HepG2 (cell line): ENCODE results near the gene TPD52L2. TPM values are rescaled to one million over a fixed set of nuclear protein-coding genes. Genes with fewer than 3 reads are reported as not detected.
A peak's percentile ranks its signal among the peaks of the same experiment; 100 is the strongest.

Experiments
- ARNT2 ChIP-seq: sonication (generic); formaldehyde crosslinking; IDR thresholded peaks from 2 replicates; pipeline ENCODE4 v1.8.0; 2022; ENCODE audit warnings: mild to moderate bottlenecking, low read depth, missing genetic modification reagents, moderate library complexity
- CBX1 ChIP-seq: IDR thresholded peaks from one replicate; pipeline ENCODE4 v1.6.1; 2016; ENCODE audit warnings: antibody characterized with exemption, low read depth
- ETS1 ChIP-seq: sonication (generic); formaldehyde crosslinking; IDR thresholded peaks from 2 replicates; pipeline ENCODE4 v1.4.0; 2020; ENCODE audit warnings: missing genetic modification reagents
- HHEX ChIP-seq: IDR thresholded peaks from 2 replicates; pipeline ENCODE4 v1.6.1; 2016; ENCODE audit warnings: control low read depth
- HNF4G ChIP-seq, 2 experiments: sonication (generic) in 1 of 2; formaldehyde crosslinking in 1 of 2; IDR thresholded peaks; 2 replicates each; pipeline versions ENCODE4 v1.4.0 to v1.6.1; 2011 to 2020; ENCODE audit warnings: borderline replicate concordance in 2 of 2, low read depth in 2 of 2, mild to moderate bottlenecking in 2 of 2, low read length in 1 of 2, missing genetic modification reagents in 1 of 2, moderate library complexity in 1 of 2
- HOXD1 ChIP-seq: sonication (generic); formaldehyde crosslinking; IDR thresholded peaks from 2 replicates; pipeline ENCODE4 v1.5.0; 2020; ENCODE audit warnings: missing genetic modification reagents
- ISL2 ChIP-seq: sonication (generic); formaldehyde crosslinking; IDR thresholded peaks from 2 replicates; pipeline ENCODE4 v1.5.0; 2020; ENCODE audit warnings: missing genetic modification reagents
- JUND ChIP-seq: sonication (generic); formaldehyde crosslinking; IDR thresholded peaks from 2 replicates; pipeline ENCODE4 v1.8.0; 2022; ENCODE audit warnings: mild to moderate bottlenecking, missing genetic modification reagents
- KAT7 ChIP-seq: IDR thresholded peaks from 2 replicates; pipeline ENCODE4 v1.6.1; 2018; ENCODE audit warnings: borderline replicate concordance, missing compliant biosample characterization
- MAZ ChIP-seq, 2 experiments: sonication (generic) in 1 of 2; formaldehyde crosslinking in 1 of 2; IDR thresholded peaks; 2 replicates each; pipeline versions ENCODE4 v1.5.0 to v1.6.1; 2012 to 2020; ENCODE audit warnings: low read depth in 2 of 2, mild to moderate bottlenecking in 2 of 2, borderline replicate concordance in 1 of 2, improper control_type of control experiment in 1 of 2, low read length in 1 of 2, missing genetic modification reagents in 1 of 2, moderate library complexity in 1 of 2
- POGK ChIP-seq: sonication (generic); formaldehyde crosslinking; conservative IDR thresholded peaks from 2 replicates; pipeline ENCODE4 v1.8.0; 2022; ENCODE audit warnings: mild to moderate bottlenecking, moderate library complexity, missing genetic modification reagents
- RFX1 ChIP-seq: fragments of 450-650 bp; IDR thresholded peaks from 2 replicates; pipeline ENCODE4 v1.6.1; 2017
- SKIL ChIP-seq: sonication (generic); formaldehyde crosslinking; IDR thresholded peaks from 2 replicates; pipeline ENCODE4 v1.8.0; 2022; ENCODE audit warnings: missing genetic modification reagents, mild to moderate bottlenecking, moderate library complexity, borderline replicate concordance
- SMARCC2 ChIP-seq: fragments of 450-650 bp; IDR thresholded peaks from 2 replicates; pipeline ENCODE4 v1.6.1; 2017; ENCODE audit warnings: antibody characterized with exemption, mild to moderate bottlenecking
- SOX6 ChIP-seq, 2 experiments: fragments of 450-650 bp in 1 of 2; sonication (generic) in 1 of 2; formaldehyde crosslinking in 1 of 2; IDR thresholded peaks; 2 replicates each; pipeline versions ENCODE4 v1.4.0 to v1.6.1; 2017 to 2020; ENCODE audit warnings: antibody characterized with exemption in 1 of 2, mild to moderate bottlenecking in 1 of 2, missing genetic modification reagents in 1 of 2
- SP5 ChIP-seq: IDR thresholded peaks from 2 replicates; pipeline ENCODE4 v1.6.1; 2016; ENCODE audit warnings: low read depth, borderline replicate concordance
- SUZ12 ChIP-seq: fragments of 150-350 bp; IDR thresholded peaks from 2 replicates; pipeline ENCODE4 v1.6.1; 2014; ENCODE audit warnings: low read depth, low read length
- TAF15 ChIP-seq: fragments of 200-400 bp; formaldehyde crosslinking; IDR thresholded peaks from one replicate; pipeline ENCODE4 v1.6.1; 2018; ENCODE audit warnings: mild to moderate bottlenecking, low read depth, low read length; ENCODE audit not compliant: poor library complexity, severe bottlenecking
- ZNF263 ChIP-seq: sonication (generic); formaldehyde crosslinking; IDR thresholded peaks from 2 replicates; pipeline ENCODE4 v1.4.0; 2020; ENCODE audit warnings: missing genetic modification reagents
- ZNF3 ChIP-seq: IDR thresholded peaks from 2 replicates; pipeline ENCODE4 v1.7.0; 2017; ENCODE audit warnings: inconsistent platforms
- ZNF317 ChIP-seq: sonication (generic); formaldehyde crosslinking; IDR thresholded peaks from 2 replicates; pipeline ENCODE4 v1.5.0; 2020; ENCODE audit warnings: mild to moderate bottlenecking, missing genetic modification reagents
- ZNF354B ChIP-seq: sonication (generic); formaldehyde crosslinking; IDR thresholded peaks from 2 replicates; pipeline ENCODE4 v1.8.0; 2022; ENCODE audit warnings: mild to moderate bottlenecking, missing genetic modification reagents
- ZNF513 ChIP-seq: sonication (generic); formaldehyde crosslinking; conservative IDR thresholded peaks from 2 replicates; pipeline ENCODE4 v1.5.0; 2020; ENCODE audit warnings: missing genetic modification reagents
- polyA plus RNA-seq, 8 experiments: library from polyadenylated mRNA; depleted of rRNA in 3 of 8; stranded (reverse) in 7 of 8; unstranded in 1 of 8; fragments of >200 nt; fragmentation: Illumina TruSeq in 4 of 8; extraction: Trizol in 4 of 8; gene quantifications; 2 replicates each; pipeline versions ENCODE4 v1.2.1 to v1.2.3, GENCODE V29; 2011 to 2016; ENCODE audit warnings: low read depth in 4 of 8, missing spikeins in 1 of 8, mixed read lengths in 1 of 8; ENCODE audit not compliant: insufficient read depth in 1 of 8
- total RNA-seq, 5 experiments: library from RNA; depleted of rRNA; stranded (reverse); fragments of >200 nt; fragmentation: Illumina TruSeq; extraction: Trizol; gene quantifications; 2 replicates each; pipeline ENCODE4 v1.2.3, GENCODE V29; 2016; ENCODE audit warnings: low read depth in 1 of 5

The TPD52L2 gene
- total and polyA plus RNA-seq, 2 of the 13 experiments (the other 11 are each of a cell fraction or from before 2014, with no cell fraction given) = 156 to 184 TPM

GRCh38 chr20:63863021-63863797, 1.9 kb upstream of the TPD52L2 start (continued):
- no peak for TF ChIP-seq ZNF317 (CRISPR knock-in tag)
- TF ChIP-seq SOX6 (IDR thresholded peaks at IDR 0.05) = no peak
- TF ChIP-seq SOX6 (CRISPR knock-in tag; IDR thresholded peaks at IDR 0.05) = 0 out of 2 replicates have a peak, but pooled peaks have one; percentile 14
- no peak for TF ChIP-seq TAF15
- TF ChIP-seq ZNF513 (CRISPR knock-in tag) = no peak
- TF ChIP-seq HOXD1 (CRISPR knock-in tag) = peak; percentile 44; the same call in 1 of the 2 replicates
- TF ChIP-seq CBX1 = no peak
- no peak for TF ChIP-seq ISL2 (CRISPR knock-in tag)
- TF ChIP-seq ZNF3 (CRISPR knock-in tag) = no peak
- TF ChIP-seq MAZ (IDR thresholded peaks at IDR 0.05; ENCODE audit: borderline replicate concordance, low read depth, low read length) = no peak
- no peak; the same call in 1 of the 2 replicates for TF ChIP-seq MAZ (CRISPR knock-in tag; IDR thresholded peaks at IDR 0.05; ENCODE audit: low read depth)
- TF ChIP-seq RFX1 = no peak
- TF ChIP-seq POGK (CRISPR knock-in tag) = no peak; the same call in 1 of the 2 replicates
- TF ChIP-seq JUND (CRISPR knock-in tag) = no peak; the same call in 1 of the 2 replicates
- TF ChIP-seq ARNT2 = no peak
- 0 out of 2 replicates have a peak, but pooled peaks have one; percentile 67 for TF ChIP-seq ZNF354B (CRISPR knock-in tag)
- TF ChIP-seq ZNF263 = no peak; the same call in 1 of the 2 replicates
- no peak; the same call in 1 of the 2 replicates for TF ChIP-seq SKIL (CRISPR knock-in tag)
- no peak for TF ChIP-seq SUZ12
- TF ChIP-seq KAT7 (CRISPR knock-in tag) = no peak
- TF ChIP-seq HHEX (CRISPR knock-in tag) = no peak
- peak; percentile 64 for TF ChIP-seq HNF4G (IDR thresholded peaks at IDR 0.05; ENCODE audit: borderline replicate concordance, low read depth, low read length)
- no peak; the same call in 1 of the 2 replicates for TF ChIP-seq HNF4G (CRISPR knock-in tag; IDR thresholded peaks at IDR 0.05; ENCODE audit: borderline replicate concordance, low read depth)
- TF ChIP-seq SMARCC2 = no peak
- TF ChIP-seq SP5 (CRISPR knock-in tag) = no peak
- TF ChIP-seq ETS1 (CRISPR knock-in tag) = no peak
